SK-N-SH (cell line): ENCODE measurements around the gene RPL5. TPM values are rescaled to one million over a fixed set of nuclear protein-coding genes. Genes with fewer than 3 reads are reported as not detected.

Experiments used
- CTCF ChIA-PET: fragments of 300-600, 350-600 bp; formaldehyde crosslinking; extraction: SDS; loops from one replicate; lab custom pipeline; 2021; lab: Yijun Ruan, JAX
- POLR2A ChIA-PET: fragments of 350-600 bp; sonication (Branson Sonifier 250); formaldehyde crosslinking; extraction: SDS; loops from one replicate; lab custom pipeline; 2020; ENCODE audit warnings: antibody characterized with exemption, inconsistent platforms; lab: Yijun Ruan, JAX
- DNase-seq: peaks from one replicate; pipeline ENCODE4 v3.0.0; 2012
- H2AFZ ChIP-seq: fragments of 200-600 bp; sonication (generic); 2 replicates; pipeline ENCODE4 v1.8.1; 2016; ENCODE audit warnings: antibody characterized with exemption, mild to moderate bottlenecking, low read depth
- H3F3A ChIP-seq: fragments of 200-600 bp; sonication (generic); replicated peaks from 2 replicates; pipeline ENCODE3; 2016; ENCODE audit warnings: antibody characterized with exemption, mild to moderate bottlenecking; ENCODE audit not compliant: insufficient read depth
- H3K27ac ChIP-seq, 2 experiments: fragments of 200-500 bp in 1 of 2; fragments of 200-600 bp in 1 of 2; sonication (Bioruptor generic) in 1 of 2; sonication (generic), shearing (Covaris generic) in 1 of 2; 2 replicates each; pipeline versions ENCODE4 v1.5.1 to v1.6.1; 2014 to 2016; ENCODE audit warnings: low read depth in 2 of 2, inconsistent platforms in 1 of 2, low read length in 1 of 2, mild to moderate bottlenecking in 1 of 2, mixed read lengths in 1 of 2
- H3K27me3 ChIP-seq: fragments of 200-600 bp; sonication (generic), shearing (Covaris generic); 2 replicates; pipeline ENCODE4 v1.6.1; 2016; ENCODE audit warnings: mixed run types; ENCODE audit not compliant: insufficient read depth
- H3K36me3 ChIP-seq, 2 experiments: fragments of 200-500 bp in 1 of 2; fragments of 200-600 bp in 1 of 2; sonication (Bioruptor generic) in 1 of 2; sonication (generic) in 1 of 2; replicated peaks in 1 of 2; 2 replicates each; pipeline versions ENCODE3 to v1.5.1; 2014 to 2016; ENCODE audit warnings: low read length in 1 of 2, mild to moderate bottlenecking in 1 of 2; ENCODE audit not compliant: insufficient read depth in 2 of 2, control insufficient read depth in 1 of 2
- H3K4me1 ChIP-seq, 2 experiments: fragments of 200-500 bp in 1 of 2; fragments of 200-600 bp in 1 of 2; sonication (Bioruptor generic) in 1 of 2; sonication (generic), shearing (Covaris generic) in 1 of 2; 2 replicates each; pipeline versions ENCODE4 v1.5.1 to v1.6.1; 2014 to 2016; ENCODE audit warnings: low read depth in 1 of 2, low read length in 1 of 2, mixed run types in 1 of 2; ENCODE audit not compliant: insufficient read depth in 2 of 2, control insufficient read depth in 1 of 2
- H3K4me2 ChIP-seq: fragments of 200-600 bp; sonication (generic), shearing (Covaris generic); 2 replicates; pipeline ENCODE4 v1.6.1; 2017; ENCODE audit warnings: mixed run types
- H3K4me3 ChIP-seq, 2 experiments: fragments of 200-500 bp in 1 of 2; fragments of 200-600 bp in 1 of 2; sonication (Bioruptor generic) in 1 of 2; sonication (generic), shearing (Covaris generic) in 1 of 2; 2 replicates each; pipeline versions ENCODE4 v1.5.1 to v1.8.1; 2014 to 2016; ENCODE audit warnings: low read depth in 2 of 2, inconsistent platforms in 1 of 2, low read length in 1 of 2, mild to moderate bottlenecking in 1 of 2, mixed read lengths in 1 of 2, moderate library complexity in 1 of 2
- H3K79me2 ChIP-seq: fragments of 200-600 bp; sonication (generic); 2 replicates; pipeline ENCODE4 v1.8.1; 2017; ENCODE audit warnings: mild to moderate bottlenecking; ENCODE audit not compliant: insufficient read depth
- H3K9ac ChIP-seq: fragments of 200-600 bp; sonication (generic); 2 replicates; pipeline ENCODE4 v1.6.1; 2017; ENCODE audit warnings: mixed run types
- H3K9me2 ChIP-seq: fragments of 200-600 bp; sonication (generic); 2 replicates; pipeline ENCODE4 v1.6.1; 2017; ENCODE audit warnings: mixed run types
- H3K9me3 ChIP-seq: fragments of 200-600 bp; sonication (generic); 2 replicates; pipeline ENCODE4 v1.6.1; 2017; ENCODE audit warnings: mixed run types, mild to moderate bottlenecking, moderate library complexity
- H4K20me1 ChIP-seq: fragments of 200-600 bp; sonication (generic); 2 replicates; pipeline ENCODE4 v1.6.1; 2017; ENCODE audit warnings: mild to moderate bottlenecking, mixed run types; ENCODE audit not compliant: insufficient read depth
- CHD2 ChIP-seq: fragments of 150-350 bp; IDR thresholded peaks from 2 replicates; pipeline ENCODE4 v1.6.1; 2018; ENCODE audit warnings: low read length; ENCODE audit not compliant: partially characterized antibody
- ELF1 ChIP-seq: IDR thresholded peaks from 2 replicates; pipeline ENCODE4 v1.4.0; 2012
- EP300 ChIP-seq, 2 experiments: IDR thresholded peaks; 2 replicates each; pipeline versions ENCODE4 v1.4.0 to v1.6.1; 2012; ENCODE audit warnings: borderline replicate concordance in 1 of 2, low read depth in 1 of 2, low read length in 1 of 2
- EZH2phosphoT487 ChIP-seq: fragments of 200-600 bp; sonication (generic); IDR thresholded peaks from 2 replicates; pipeline ENCODE4 v1.6.1; 2017; ENCODE audit warnings: low read depth, mixed run types, mild to moderate bottlenecking, antibody characterized with exemption, moderate library complexity, borderline replicate concordance
- FOSL2 ChIP-seq: IDR thresholded peaks from 2 replicates; pipeline ENCODE4 v1.4.0; 2012; ENCODE audit warnings: low read depth, mild to moderate bottlenecking, moderate library complexity, borderline replicate concordance
- GABPA ChIP-seq: IDR thresholded peaks from 2 replicates; pipeline ENCODE4 v1.4.0; 2012; ENCODE audit warnings: low read depth, mild to moderate bottlenecking
- JUND ChIP-seq: IDR thresholded peaks from 2 replicates; pipeline ENCODE4 v1.4.0; 2012
- MEF2A ChIP-seq: IDR thresholded peaks from 2 replicates; pipeline ENCODE4 v1.4.0; 2012; ENCODE audit warnings: low read depth, borderline replicate concordance
- MXI1 ChIP-seq: IDR thresholded peaks from 2 replicates; pipeline ENCODE4 v1.6.1; 2012; ENCODE audit warnings: mild to moderate bottlenecking, low read depth, low read length, improper control_type of control experiment
- PBX3 ChIP-seq: IDR thresholded peaks from 2 replicates; pipeline ENCODE4; 2012
- POLR2AphosphoS5 ChIP-seq: IDR thresholded peaks from 2 replicates; pipeline ENCODE4 v1.6.1; 2012; ENCODE audit warnings: low read depth, low read length
- RAD21 ChIP-seq: IDR thresholded peaks from 2 replicates; pipeline ENCODE4 v1.6.1; 2012; ENCODE audit warnings: mild to moderate bottlenecking, low read length
- REST ChIP-seq: IDR thresholded peaks from 2 replicates; pipeline ENCODE4 v1.6.1; 2012; ENCODE audit warnings: mild to moderate bottlenecking, low read depth, low read length, moderate library complexity
- SIN3A ChIP-seq: IDR thresholded peaks from 2 replicates; pipeline ENCODE4 v1.6.1; 2012; ENCODE audit warnings: low read depth, mild to moderate bottlenecking, low read length, moderate library complexity, borderline replicate concordance
- TAF1 ChIP-seq: IDR thresholded peaks from 2 replicates; pipeline ENCODE4 v1.6.1; 2012; ENCODE audit warnings: low read depth, mild to moderate bottlenecking, low read length, moderate library complexity, borderline replicate concordance
- TCF12 ChIP-seq: IDR thresholded peaks from 2 replicates; pipeline ENCODE4 v1.4.0; 2012
- TEAD4 ChIP-seq: IDR thresholded peaks from 2 replicates; pipeline ENCODE4 v1.4.0; 2012; ENCODE audit warnings: mild to moderate bottlenecking, borderline replicate concordance; ENCODE audit not compliant: insufficient read depth
- ZBTB33 ChIP-seq: IDR thresholded peaks from 2 replicates; pipeline ENCODE4 v1.4.0; 2012; ENCODE audit warnings: low read depth, borderline replicate concordance
- WGBS: methylation state at CpG from one replicate; pipeline ENCODE4 v1.1.6; 2017; ENCODE audit warnings: low lambda C conversion rate; 5-methylcytosine and 5-hydroxymethylcytosine counted together
- polyA plus RNA-seq, 3 experiments: library from polyadenylated mRNA; depleted of rRNA; stranded (reverse); fragments of >200 nt; gene quantifications; 2 replicates each; pipeline ENCODE4 v1.2.3, GENCODE V29; 2012
- TF ChIP-seq, protein P1 (sequence below): fragments of 150-350 bp; IDR thresholded peaks from 2 replicates; pipeline ENCODE4 v1.6.1; 2017; ENCODE audit warnings: antibody characterized with exemption, low read length, low read depth, borderline replicate concordance
- TF ChIP-seq, protein P2 (sequence below): IDR thresholded peaks from 2 replicates; pipeline ENCODE4 v1.4.0; 2012; ENCODE audit warnings: low read depth, borderline replicate concordance

RPL5 gene
- polyA plus RNA-seq, 1 of the 3 experiments (the other 2 are of a cell fraction): 1,489 TPM

GRCh38 chr1:92884195-92884594 is 52.4 kb downstream of the RPL5 start (continued):
- no peak for TF ChIP-seq REST
- no peak for TF ChIP-seq RAD21
- TF ChIP-seq POLR2AphosphoS5: no peak
- TF ChIP-seq SIN3A: no peak
- no peak for TF ChIP-seq FOSL2
- TF ChIP-seq ZBTB33: no peak
- no peak for TF ChIP-seq GABPA
- no peak for TF ChIP-seq EP300 (IDR thresholded peaks at IDR 0.05; ENCODE audit: borderline replicate concordance in 1 of 2, low read depth in 1 of 2, low read length in 1 of 2)
- TF ChIP-seq, all 33 proteins: peak for 0

- ChIA-PET CTCF (interaction anchor here (0.6 to 0.8 kb wide), 2 partner anchors 9 to 19 kb away, joined by 3 read pairs; no protein-coding TSS in a partner anchor), POLR2A (interaction anchor here (0.6 kb wide), 1 partner anchor 55 kb away, joined by 4 read pairs; the partner anchor contains the start of gene RPL5)
- Histone ChIP-seq H3K36me3 (no peaks in the 10 kb centered on the region), H3K9ac (no peak overlapping the region), H3K9me3 (no peaks in the 10 kb centered on the region; the same call in 1 of the 2 replicates), H3K27ac (no peak overlapping the region), H3K4me3 (no peak overlapping the region), H3K4me1 (peaks cover 0 to 5% of the 10 kb centered on the region in 2 experiments; a peak in 2 of 4 replicates), H3F3A (no peaks in the 10 kb centered on the region), H2AFZ (no peak overlapping the region), H3K27me3 (no peaks in the 10 kb centered on the region), H3K79me2 (no peaks in the 10 kb centered on the region), H3K4me2 (no peak overlapping the region), H3K9me2 (no peaks in the 10 kb centered on the region), H4K20me1 (no peaks in the 10 kb centered on the region)
- DNase-seq: no peak
- WGBS: 88% methylated on average over 2 of the region's 2 CpGs
- TF ChIP-seq MEF2A: no peak
- TF ChIP-seq CHD2: no peak
- no peak for TF ChIP-seq TAF1
- TF ChIP-seq ELF1: no peak
- TF ChIP-seq ZBTB33: no peak
- TF ChIP-seq EZH2phosphoT487: no peak
- TF ChIP-seq PBX3: no peak
- no peak for TF ChIP-seq SIN3A
- TF ChIP-seq TEAD4: no peak
- TF ChIP-seq TCF12: no peak
- TF ChIP-seq, protein P1, sequence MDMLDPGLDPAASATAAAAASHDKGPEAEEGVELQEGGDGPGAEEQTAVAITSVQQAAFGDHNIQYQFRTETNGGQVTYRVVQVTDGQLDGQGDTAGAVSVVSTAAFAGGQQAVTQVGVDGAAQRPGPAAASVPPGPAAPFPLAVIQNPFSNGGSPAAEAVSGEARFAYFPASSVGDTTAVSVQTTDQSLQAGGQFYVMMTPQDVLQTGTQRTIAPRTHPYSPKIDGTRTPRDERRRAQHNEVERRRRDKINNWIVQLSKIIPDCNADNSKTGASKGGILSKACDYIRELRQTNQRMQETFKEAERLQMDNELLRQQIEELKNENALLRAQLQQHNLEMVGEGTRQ: no peak
- no peak for TF ChIP-seq EP300 (IDR thresholded peaks at IDR 0.05; ENCODE audit: borderline replicate concordance in 1 of 2, low read depth in 1 of 2, low read length in 1 of 2)
- no peak for TF ChIP-seq JUND
- TF ChIP-seq MXI1: no peak
- TF ChIP-seq, protein P2, sequence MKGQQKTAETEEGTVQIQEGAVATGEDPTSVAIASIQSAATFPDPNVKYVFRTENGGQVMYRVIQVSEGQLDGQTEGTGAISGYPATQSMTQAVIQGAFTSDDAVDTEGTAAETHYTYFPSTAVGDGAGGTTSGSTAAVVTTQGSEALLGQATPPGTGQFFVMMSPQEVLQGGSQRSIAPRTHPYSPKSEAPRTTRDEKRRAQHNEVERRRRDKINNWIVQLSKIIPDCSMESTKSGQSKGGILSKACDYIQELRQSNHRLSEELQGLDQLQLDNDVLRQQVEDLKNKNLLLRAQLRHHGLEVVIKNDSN: no peak
Measured at GRCh38 chr1:92886886-92887419, 55.1 kb downstream of the RPL5 start.
